H1 (cell line): ENCODE results near the gene TIAL1. TPM values are rescaled to one million over a fixed set of nuclear protein-coding genes. Genes with fewer than 3 reads are reported as not detected.
A peak's percentile ranks its signal among the peaks of the same experiment; 100 is the strongest.

ENCODE experiments used
- ASH2L ChIP-seq: fragments of 200-600, 300-600 bp; sonication (generic); IDR thresholded peaks from one replicate; pipeline ENCODE4 v1.7.1; 2017; ENCODE audit warnings: low read length
- BACH1 ChIP-seq: IDR thresholded peaks from 2 replicates; pipeline ENCODE4 v1.6.1; 2012; ENCODE audit warnings: low read length, improper control_type of control experiment
- CREB1 ChIP-seq: IDR thresholded peaks from 2 replicates; pipeline ENCODE4 v1.6.1; 2012; ENCODE audit warnings: inconsistent platforms
- EGR1 ChIP-seq: IDR thresholded peaks from 2 replicates; pipeline ENCODE4 v1.6.1; 2011; ENCODE audit warnings: low read depth, low read length, borderline replicate concordance
- FOSL1 ChIP-seq: IDR thresholded peaks from 2 replicates; pipeline ENCODE4 v1.6.1; 2011; ENCODE audit warnings: mild to moderate bottlenecking, low read depth, low read length, moderate library complexity; ENCODE audit not compliant: insufficient read depth
- HDAC6 ChIP-seq: IDR thresholded peaks from one replicate; pipeline ENCODE4 v1.7.1; 2012; ENCODE audit warnings: low read depth, mild to moderate bottlenecking, inconsistent platforms, low read length, moderate library complexity
- KDM5A ChIP-seq: fragments of 200-600 bp; IDR thresholded peaks from 2 replicates; pipeline ENCODE4 v1.7.1; 2012; ENCODE audit warnings: mild to moderate bottlenecking, low read length, inconsistent platforms, mixed read lengths
- MAFK ChIP-seq: IDR thresholded peaks from 2 replicates; pipeline ENCODE4 v1.6.1; 2012; ENCODE audit warnings: low read depth, mild to moderate bottlenecking, improper control_type of control experiment, low read length
- MAX ChIP-seq: IDR thresholded peaks from 2 replicates; pipeline ENCODE4 v1.6.1; 2012; ENCODE audit warnings: inconsistent platforms
- NANOG ChIP-seq: IDR thresholded peaks from 2 replicates; pipeline ENCODE4 v1.6.1; 2011; ENCODE audit warnings: low read length, low read depth, mild to moderate bottlenecking, inconsistent platforms; ENCODE audit not compliant: insufficient read depth, poor library complexity, severe bottlenecking
- POLR2A ChIP-seq, 2 experiments: IDR thresholded peaks; 1 replicate in 1 of 2; 2 replicates in 1 of 2; pipeline ENCODE4 v1.6.1; 2011; ENCODE audit warnings: low read depth in 2 of 2, low read length in 2 of 2, mild to moderate bottlenecking in 2 of 2; ENCODE audit errors: control extremely low read depth in 1 of 2
- RAD21 ChIP-seq, 2 experiments: IDR thresholded peaks in 1 of 2; conservative IDR thresholded peaks in 1 of 2; 2 replicates each; pipeline ENCODE4 v1.6.1; 2011; ENCODE audit warnings: low read depth in 2 of 2, low read length in 2 of 2, improper control_type of control experiment in 1 of 2, inconsistent platforms in 1 of 2, mild to moderate bottlenecking in 1 of 2, moderate library complexity in 1 of 2
- RFX5 ChIP-seq: IDR thresholded peaks from 2 replicates; pipeline ENCODE4 v1.6.1; 2011; ENCODE audit warnings: low read depth, low read length, improper control_type of control experiment, borderline replicate concordance
- RNF2 ChIP-seq: fragments of 200-900, 300-1000 bp; sonication (generic); IDR thresholded peaks from 2 replicates; pipeline ENCODE4 v1.7.1; 2016; ENCODE audit warnings: borderline replicate concordance, low read depth, mild to moderate bottlenecking, antibody characterized with exemption, low read length; ENCODE audit not compliant: poor library complexity, severe bottlenecking; ENCODE audit errors: missing control alignments
- SIN3A ChIP-seq, 2 experiments: IDR thresholded peaks in 1 of 2; conservative IDR thresholded peaks in 1 of 2; 2 replicates each; pipeline ENCODE4 v1.6.1; 2011 to 2012; ENCODE audit warnings: low read length in 2 of 2, improper control_type of control experiment in 1 of 2, low read depth in 1 of 2, mild to moderate bottlenecking in 1 of 2
- SP4 ChIP-seq: IDR thresholded peaks from 2 replicates; pipeline ENCODE4 v1.6.1; 2012; ENCODE audit warnings: low read length, inconsistent platforms
- SRF ChIP-seq: IDR thresholded peaks from 2 replicates; pipeline ENCODE4 v1.6.1; 2011; ENCODE audit warnings: mild to moderate bottlenecking, low read depth, low read length, moderate library complexity
- TAF1 ChIP-seq: IDR thresholded peaks from 2 replicates; pipeline ENCODE4 v1.6.1; 2011; ENCODE audit warnings: mild to moderate bottlenecking, low read depth, low read length
- TCF12 ChIP-seq: IDR thresholded peaks from 2 replicates; pipeline ENCODE4 v1.6.1; 2011; ENCODE audit warnings: low read depth, mild to moderate bottlenecking, low read length
- YY1 ChIP-seq: IDR thresholded peaks from 2 replicates; pipeline ENCODE4 v1.6.1; 2011; ENCODE audit warnings: low read depth, mild to moderate bottlenecking, low read length
- ZNF274 ChIP-seq: IDR thresholded peaks from 2 replicates; pipeline ENCODE4 v1.7.0; 2012; ENCODE audit warnings: low read length, borderline replicate concordance; ENCODE audit errors: extremely low read depth
- polyA plus RNA-seq, 7 experiments: library from polyadenylated mRNA; depleted of rRNA in 3 of 7; stranded (reverse) in 5 of 7; unstranded in 2 of 7; fragments of >200 nt in 5 of 7; fragments of 200-250 nt in 2 of 7; gene quantifications; 1 replicate in 5 of 7; 2 replicates in 1 of 7; 4 replicates in 1 of 7; pipeline versions ENCODE4 v1.2.1 to v1.2.3, GENCODE V29; 2011 to 2013; ENCODE audit warnings: missing spikeins in 2 of 7, mixed read lengths in 2 of 7
- total RNA-seq: library from RNA; stranded (reverse); fragmentation: NEBNext Ultra II Directional; extraction: Animal tissue kit (Norgen Biotek cat#: 25700); gene quantifications from 2 replicates; pipeline ENCODE4 v1.2.1, GENCODE V29; 2021
- TF ChIP-seq, protein P1 (sequence below): IDR thresholded peaks from 2 replicates; pipeline ENCODE4 v1.6.1; 2012; ENCODE audit warnings: low read length, inconsistent platforms

Gene TIAL1
- total and polyA plus RNA-seq, 2 of the 8 experiments (the other 6 are each of a cell fraction or from before 2014, with no cell fraction given) = 50.4 to 166 TPM

DNA sequence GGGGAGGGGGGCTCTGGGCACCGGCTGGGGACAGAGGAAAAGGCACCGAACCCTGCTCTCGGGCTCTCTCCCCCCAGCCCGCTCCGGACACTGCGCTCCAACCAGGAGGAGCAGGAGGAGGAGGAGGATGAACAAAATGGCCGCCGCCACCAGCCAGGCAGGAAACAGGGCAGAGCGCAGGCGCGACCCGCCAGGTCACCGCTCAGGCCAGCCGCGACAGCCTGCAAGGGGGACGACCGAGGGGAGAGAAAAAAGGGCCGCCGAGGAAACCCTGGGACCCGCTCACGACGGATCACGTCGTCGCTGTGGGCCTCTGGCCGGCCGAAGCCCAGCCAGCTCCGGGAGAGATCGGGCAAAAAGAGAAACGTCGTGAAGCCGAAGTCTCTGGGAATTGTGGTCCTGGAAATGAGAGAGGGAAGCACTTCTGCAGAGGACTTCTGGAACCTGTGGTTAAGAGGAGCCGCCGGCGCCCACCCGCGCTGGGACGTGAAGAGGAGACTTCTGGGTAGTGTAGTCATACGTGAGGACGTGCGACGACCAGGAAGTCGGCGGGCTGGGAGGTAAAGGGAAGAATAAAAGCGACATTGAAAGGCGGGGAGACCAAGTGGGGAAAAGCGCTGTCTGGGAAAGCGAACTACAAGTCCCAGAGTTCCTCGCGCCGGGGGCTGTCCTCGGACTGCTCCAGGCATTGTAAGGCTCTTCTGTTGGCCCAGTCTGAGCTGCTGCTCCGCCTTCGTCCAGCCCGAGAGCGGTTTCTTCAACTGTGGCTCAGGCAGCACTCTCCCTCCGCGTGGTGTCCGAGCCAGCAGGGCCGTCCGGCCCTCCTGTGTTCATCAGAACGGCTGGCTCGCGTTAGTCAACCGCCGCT lies at the start of gene TIAL1 (continued):
- TF ChIP-seq, protein P1, sequence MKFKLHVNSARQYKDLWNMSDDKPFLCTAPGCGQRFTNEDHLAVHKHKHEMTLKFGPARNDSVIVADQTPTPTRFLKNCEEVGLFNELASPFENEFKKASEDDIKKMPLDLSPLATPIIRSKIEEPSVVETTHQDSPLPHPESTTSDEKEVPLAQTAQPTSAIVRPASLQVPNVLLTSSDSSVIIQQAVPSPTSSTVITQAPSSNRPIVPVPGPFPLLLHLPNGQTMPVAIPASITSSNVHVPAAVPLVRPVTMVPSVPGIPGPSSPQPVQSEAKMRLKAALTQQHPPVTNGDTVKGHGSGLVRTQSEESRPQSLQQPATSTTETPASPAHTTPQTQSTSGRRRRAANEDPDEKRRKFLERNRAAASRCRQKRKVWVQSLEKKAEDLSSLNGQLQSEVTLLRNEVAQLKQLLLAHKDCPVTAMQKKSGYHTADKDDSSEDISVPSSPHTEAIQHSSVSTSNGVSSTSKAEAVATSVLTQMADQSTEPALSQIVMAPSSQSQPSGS = no peak
- TF ChIP-seq BACH1 (no peak), RFX5 (no peak), MAX (peak; percentile 93), POLR2A (IDR thresholded peaks at IDR 0.05; ENCODE audit: control extremely low read depth in 1 of 2, low read depth in 2 of 2, low read length in 2 of 2) (peak; percentile 89 to 96), TAF1 (peak; percentile 97), NANOG (no peak), YY1 (peak; percentile 98), ASH2L (peak; percentile 96), EGR1 (no peak), HDAC6 (no peak), RNF2 (no peak), SP4 (no peak; the same call in 1 of the 2 replicates), FOSL1 (no peak), KDM5A (no peak), ZNF274 (no peak), RAD21 (IDR thresholded peaks at IDR 0.05 in 1 of 2, conservative IDR thresholded peaks at IDR 0.05 in 1 of 2; ENCODE audit: low read depth in 2 of 2, low read length in 2 of 2) (no peak; a peak in 1 of 4 replicates), MAFK (no peak), CREB1 (peak; percentile 78), TCF12 (no peak), SRF (no peak), SIN3A (conservative IDR thresholded peaks at IDR 0.05 in 1 of 2, IDR thresholded peaks at IDR 0.05 in 1 of 2; ENCODE audit: low read depth in 1 of 2, low read length in 2 of 2) (peak; percentile 64 to 81; a peak in 1 of 4 replicates)
